Measurements from ENCODE around the gene C9orf72.

Gene C9orf72

DNA sequence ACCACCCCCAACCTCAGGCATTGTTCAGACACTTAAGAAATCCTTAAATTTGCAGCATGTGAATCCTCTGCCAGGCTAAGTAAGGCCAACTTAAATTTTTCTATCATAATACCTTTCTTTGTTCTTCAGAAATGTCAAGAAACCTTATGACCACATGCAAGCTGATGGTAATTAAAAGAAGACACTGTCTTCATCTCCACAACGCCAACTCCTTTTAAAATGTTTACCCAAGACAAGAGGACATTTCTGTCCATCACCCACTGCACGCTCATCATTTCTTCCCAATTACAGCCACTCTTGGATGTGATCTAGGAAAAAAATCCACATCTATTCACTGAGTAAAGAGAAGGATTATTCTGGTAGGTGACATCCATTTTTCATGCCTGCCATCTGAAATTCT, 55.3 kb downstream of the C9orf72 start:
- no peak overlapping the region for H3K27ac ChIP-seq
- TF ChIP-seq, protein P1, sequence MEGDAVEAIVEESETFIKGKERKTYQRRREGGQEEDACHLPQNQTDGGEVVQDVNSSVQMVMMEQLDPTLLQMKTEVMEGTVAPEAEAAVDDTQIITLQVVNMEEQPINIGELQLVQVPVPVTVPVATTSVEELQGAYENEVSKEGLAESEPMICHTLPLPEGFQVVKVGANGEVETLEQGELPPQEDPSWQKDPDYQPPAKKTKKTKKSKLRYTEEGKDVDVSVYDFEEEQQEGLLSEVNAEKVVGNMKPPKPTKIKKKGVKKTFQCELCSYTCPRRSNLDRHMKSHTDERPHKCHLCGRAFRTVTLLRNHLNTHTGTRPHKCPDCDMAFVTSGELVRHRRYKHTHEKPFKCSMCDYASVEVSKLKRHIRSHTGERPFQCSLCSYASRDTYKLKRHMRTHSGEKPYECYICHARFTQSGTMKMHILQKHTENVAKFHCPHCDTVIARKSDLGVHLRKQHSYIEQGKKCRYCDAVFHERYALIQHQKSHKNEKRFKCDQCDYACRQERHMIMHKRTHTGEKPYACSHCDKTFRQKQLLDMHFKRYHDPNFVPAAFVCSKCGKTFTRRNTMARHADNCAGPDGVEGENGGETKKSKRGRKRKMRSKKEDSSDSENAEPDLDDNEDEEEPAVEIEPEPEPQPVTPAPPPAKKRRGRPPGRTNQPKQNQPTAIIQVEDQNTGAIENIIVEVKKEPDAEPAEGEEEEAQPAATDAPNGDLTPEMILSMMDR (conservative IDR thresholded peaks at IDR 0.05): no peak
- TF ChIP-seq ZFX (IDR thresholded peaks at IDR 0.05): no peak

DNA sequence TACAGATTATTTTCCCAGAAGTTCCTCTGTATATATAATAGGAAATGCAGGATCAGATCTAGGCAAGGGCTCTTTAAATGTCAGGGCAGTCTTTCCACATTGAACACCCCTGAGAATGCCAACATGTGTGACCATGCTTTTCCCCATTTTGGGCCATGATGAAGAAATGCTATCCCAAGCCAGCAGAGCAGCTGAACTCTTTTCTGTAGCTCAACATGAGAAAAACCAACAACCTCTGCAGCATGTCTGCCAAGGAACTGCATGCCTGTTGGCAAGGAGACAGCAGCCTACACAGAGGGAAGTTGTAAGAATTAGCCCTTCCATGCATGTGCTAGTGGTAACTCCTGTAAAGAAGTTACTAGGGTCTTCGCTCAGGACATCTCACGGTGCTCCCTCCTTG, 58.7 kb downstream of the C9orf72 start:
- TF ChIP-seq, protein P1 (conservative IDR thresholded peaks at IDR 0.05): no peak
- TF ChIP-seq ZFX (IDR thresholded peaks at IDR 0.05): no peak
- no peak overlapping the region for H3K27ac ChIP-seq

DNA sequence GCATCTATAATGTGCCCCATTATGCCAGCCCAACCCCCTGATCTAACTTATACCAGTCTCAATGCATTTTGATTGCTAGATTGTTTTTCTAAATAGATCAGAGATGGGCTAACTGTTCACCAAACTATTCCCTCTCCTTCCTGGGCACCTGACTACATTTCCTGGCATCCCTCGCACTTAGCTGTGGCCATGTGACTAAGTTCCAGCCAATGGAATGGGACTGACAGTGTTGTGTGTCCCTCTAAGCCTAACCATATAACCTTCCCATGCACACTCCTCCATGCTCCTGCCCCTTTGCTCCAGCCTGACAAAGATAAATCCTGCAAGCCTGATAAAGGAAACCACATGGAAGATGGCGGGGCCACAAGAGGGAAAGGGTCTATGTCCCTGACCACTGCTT, 61.5 kb downstream of the C9orf72 start:
- H3K27ac ChIP-seq: no peak overlapping the region
- TF ChIP-seq, protein P1 (conservative IDR thresholded peaks at IDR 0.05): no peak
- no peak for TF ChIP-seq ZFX (IDR thresholded peaks at IDR 0.05)

DNA sequence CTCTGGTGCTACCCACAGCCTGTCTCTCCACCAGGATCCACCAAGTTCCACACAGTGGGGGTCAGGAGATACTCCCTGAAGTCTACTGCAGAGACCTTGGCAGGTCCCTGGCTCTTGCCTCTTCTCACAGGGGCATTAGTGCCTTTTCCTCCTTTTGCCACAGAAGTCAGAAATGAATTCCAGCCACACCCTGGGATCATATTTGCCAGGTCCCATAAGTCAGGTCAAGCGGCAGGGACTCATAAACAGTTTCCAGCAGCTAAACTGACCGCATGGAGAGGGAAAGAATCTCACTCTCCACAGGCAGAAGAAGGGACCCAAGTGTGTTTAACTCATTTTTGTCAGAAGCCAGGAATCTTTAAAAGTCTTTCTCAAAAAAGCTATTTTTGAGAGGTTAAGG, 62.5 kb downstream of the C9orf72 start:
- TF ChIP-seq, protein P1 (conservative IDR thresholded peaks at IDR 0.05): no peak
- no peak overlapping the region for H3K27ac ChIP-seq

DNA sequence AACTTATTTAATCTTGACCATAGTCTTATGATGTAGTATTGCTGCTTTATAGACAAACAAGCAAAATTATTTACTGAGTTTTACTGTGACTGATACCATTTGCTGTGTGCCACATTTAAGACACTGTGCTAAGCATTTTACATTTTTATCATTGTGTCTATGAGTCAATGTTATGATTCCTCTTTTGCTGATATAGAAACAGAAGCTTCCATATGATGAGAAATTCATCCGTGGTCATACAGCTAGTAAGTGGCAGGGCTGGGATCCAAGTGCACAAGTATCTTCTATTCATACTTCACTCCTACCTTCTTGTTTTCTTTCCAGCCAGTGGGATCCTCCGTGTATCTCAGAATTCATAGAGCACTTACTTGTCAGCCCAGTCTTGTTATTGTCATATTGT, 66.3 kb downstream of the C9orf72 start:
- TF ChIP-seq, protein P1 (conservative IDR thresholded peaks at IDR 0.05): no peak
- no peak for TF ChIP-seq ZFX (IDR thresholded peaks at IDR 0.05)
- H3K27ac ChIP-seq: no peak overlapping the region

DNA sequence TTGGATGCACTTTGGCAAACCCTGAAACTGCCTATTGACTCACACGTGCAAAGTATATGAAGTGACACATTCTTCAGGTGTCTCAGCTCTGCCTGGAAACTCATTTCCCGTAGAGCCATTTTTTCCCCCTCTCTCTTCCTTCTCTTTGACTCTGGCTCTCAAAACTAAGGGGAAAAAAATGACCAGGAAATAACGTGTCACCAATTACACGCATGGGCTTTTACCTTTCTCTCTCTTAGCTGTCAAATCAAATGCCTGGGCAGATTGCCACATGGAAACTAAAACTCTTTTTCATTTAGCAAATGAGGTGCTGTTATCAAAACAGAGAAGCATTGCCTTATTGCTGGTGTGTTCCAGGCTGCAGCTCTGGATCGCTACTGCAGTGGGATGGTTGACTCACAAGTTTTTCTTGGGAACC, 67.5 kb downstream of the C9orf72 start:
- no peak overlapping the region for H3K27ac ChIP-seq
- TF ChIP-seq, protein P1 (conservative IDR thresholded peaks at IDR 0.05): no peak

DNA sequence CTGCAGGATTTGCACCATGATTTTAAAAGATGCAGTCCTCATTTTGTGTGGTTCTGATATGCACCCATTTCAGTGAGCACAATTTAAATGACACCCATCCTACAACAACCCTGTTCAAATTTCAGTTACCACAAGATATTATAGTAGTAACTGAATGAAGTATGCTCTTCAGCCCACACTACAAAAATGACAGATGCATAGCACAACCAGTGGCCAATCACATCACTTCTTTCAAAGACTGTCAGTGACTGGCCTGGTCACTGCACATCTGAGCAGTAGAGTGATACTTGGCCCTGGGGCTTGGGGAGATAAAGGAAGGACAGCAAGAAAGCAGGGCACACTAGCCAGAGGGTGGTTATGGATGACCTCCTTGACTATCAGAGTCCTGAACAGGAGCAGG, 69.0 kb downstream of the C9orf72 start:
- no peak overlapping the region for H3K27ac ChIP-seq
- TF ChIP-seq, protein P1 (conservative IDR thresholded peaks at IDR 0.05): no peak
- TF ChIP-seq ZFX (IDR thresholded peaks at IDR 0.05): no peak
